ENCODE data around the gene SLC44A4. TPM values are rescaled to one million over a fixed set of nuclear protein-coding genes. Genes with fewer than 3 reads are reported as not detected.

SLC44A4 gene
- total and polyA plus RNA-seq, 9 of the 15 experiments (the other 6 are each of a cell fraction or from before 2014, with no cell fraction given), result 7.9 to 18.6 (median 11.2) TPM

GRCh38 chr6:31834367-31835250, 44.2 kb downstream of the SLC44A4 start (continued):
- TF ChIP-seq ETS2 (tag; IDR thresholded peaks at IDR 0.05; ENCODE audit: borderline replicate concordance, poor library complexity, severe bottlenecking), result no peak
- TF ChIP-seq ZNF324 (CRISPR knock-in tag; IDR thresholded peaks at IDR 0.05), result peak; percentile 46; the same call in 1 of the 2 replicates
- TF ChIP-seq ZNF175 (CRISPR knock-in tag; IDR thresholded peaks at IDR 0.05; ENCODE audit: low read depth), result peak; percentile 95
- peak; percentile 40; the same call in 1 of the 2 replicates for TF ChIP-seq SMARCA5 (IDR thresholded peaks at IDR 0.05)
- no peak for TF ChIP-seq NR3C1 (CRISPR knock-in tag; IDR thresholded peaks at IDR 0.05)
- peak; percentile 91 for TF ChIP-seq ZFX (CRISPR knock-in tag; IDR thresholded peaks at IDR 0.05)
- TF ChIP-seq MLX (CRISPR knock-in tag; conservative IDR thresholded peaks at IDR 0.05), result peak; percentile 94 to 95
- TF ChIP-seq ZNF124 (CRISPR knock-in tag; IDR thresholded peaks at IDR 0.05), result no peak
- TF ChIP-seq TCF7 (IDR thresholded peaks at IDR 0.05; ENCODE audit: borderline replicate concordance), result no peak
- TF ChIP-seq ZBTB49 (CRISPR knock-in tag; IDR thresholded peaks at IDR 0.05; ENCODE audit: borderline replicate concordance), result peak; percentile 95; the same call in 1 of the 2 replicates
- no peak for TF ChIP-seq THRA (IDR thresholded peaks at IDR 0.05)
- no peak for TF ChIP-seq ZNF780A (CRISPR knock-in tag; IDR thresholded peaks at IDR 0.05)
- peak; percentile 90 for TF ChIP-seq MTF1 (CRISPR knock-in tag; IDR thresholded peaks at IDR 0.05; ENCODE audit: borderline replicate concordance)
- peak; percentile 62; the same call in 1 of the 2 replicates for TF ChIP-seq PKNOX1 (IDR thresholded peaks at IDR 0.05)
- no peak for TF ChIP-seq PBX2 (CRISPR knock-in tag; IDR thresholded peaks at IDR 0.05; ENCODE audit: low read depth)
- TF ChIP-seq PBX2 (tag; conservative IDR thresholded peaks at IDR 0.05; ENCODE audit: low read depth), result no peak
- TF ChIP-seq ZNF253 (CRISPR knock-in tag; conservative IDR thresholded peaks at IDR 0.05), result peak; percentile 77
- TF ChIP-seq THRAP3 (IDR thresholded peaks at IDR 0.05; ENCODE audit: borderline replicate concordance), result no peak
- TF ChIP-seq ZNF830 (CRISPR knock-in tag; IDR thresholded peaks at IDR 0.05), result peak; percentile 96
